ENCODE results near the gene NCOR2.

The NCOR2 gene
- total RNA-seq = 30.0 to 214 (median 70.2) reads per million in 17 experiments

GRCh38 chr12:124566997-124567672, at the start of gene NCOR2:
NCOR2 (minus strand) TSS chr12:124567612; CDS start chr12:124495251, 72,361 bp downstream.
- peak; percentile 66 to 85 (median 80) for DNase-seq

- DNase-seq = peak; percentile 67 to 80 (median 76)
Measured at GRCh38 chr12:124616394-124617221, 49.2 kb upstream of the NCOR2 start.

- no peak for DNase-seq
Measured at GRCh38 chr12:124614512-124615292, 47.3 kb upstream of the NCOR2 start.

GRCh38 chr12:124613151-124613585, 45.8 kb upstream of the NCOR2 start:
- DNase-seq = no peak

GRCh38 chr12:124612410-124612680, 44.9 kb upstream of the NCOR2 start:
- no peak for DNase-seq

- no peak for DNase-seq
Measured at GRCh38 chr12:124611559-124612409, 44.4 kb upstream of the NCOR2 start.

- DNase-seq = no peak
Measured at GRCh38 chr12:124610629-124611558, 43.5 kb upstream of the NCOR2 start.

- DNase-seq = no peak
Measured at GRCh38 chr12:124610021-124610612, 42.7 kb upstream of the NCOR2 start.

- peak; percentile 45 to 77 (median 66) for DNase-seq
Measured at GRCh38 chr12:124609041-124609989, 41.9 kb upstream of the NCOR2 start.

GRCh38 chr12:124608450-124608870, 41.0 kb upstream of the NCOR2 start:
- DNase-seq = peak; percentile 52 to 71 (median 68)

GRCh38 chr12:124607681-124608425, 40.4 kb upstream of the NCOR2 start:
- peak in 3 of 4 experiments; percentile 15 to 44 (median 39) for DNase-seq

- DNase-seq = peak in 1 of 4 experiments; percentile 20
Measured at GRCh38 chr12:124605883-124606774, 38.7 kb upstream of the NCOR2 start.

- DNase-seq = no peak
Measured at GRCh38 chr12:124605150-124605882, 37.9 kb upstream of the NCOR2 start.

GRCh38 chr12:124604264-124604680, 36.9 kb upstream of the NCOR2 start:
- no peak for DNase-seq

- no peak for DNase-seq
Measured at GRCh38 chr12:124603831-124604251, 36.4 kb upstream of the NCOR2 start.

- DNase-seq = peak; percentile 30 to 67 (median 60)
Measured at GRCh38 chr12:124603100-124603541, 35.7 kb upstream of the NCOR2 start.

- no peak for DNase-seq
Measured at GRCh38 chr12:124601706-124602105, 34.3 kb upstream of the NCOR2 start.
